Activated CD8-positive, alpha-beta T cell treated with anti-CD3 and anti-CD28 coated beads, Interleukin-2, amount 10 ng/mL, durations not matched to agents 7 days and 5 days (primary cell): ENCODE measurements around the gene CTTNBP2NL. TPM values are rescaled to one million over a fixed set of nuclear protein-coding genes. Genes with fewer than 3 reads are reported as not detected.
A peak's percentile ranks its signal among the peaks of the same experiment; 100 is the strongest.

ENCODE experiments used
- ATAC-seq: fragments of 150-1000 bp; cut with Tn5 transposase; one replicate; pipeline ENCODE4 v1.10.0; 2021; ENCODE audit warnings: moderate library complexity
- CTCF ChIA-PET: fragments of 350-600 bp; sonication (Branson Sonifier 250); formaldehyde crosslinking; loops from one replicate; lab custom pipeline; 2021; ENCODE audit warnings: antibody characterized with exemption; lab: Charles Lee
- POLR2A ChIA-PET: fragments of 350-600 bp; sonication (Branson Sonifier 250); formaldehyde crosslinking; loops from one replicate; lab custom pipeline; 2021; ENCODE audit warnings: antibody characterized with exemption; lab: Charles Lee
- DNase-seq: peaks from one replicate; pipeline ENCODE4 v3.0.0-alpha.2; 2020
- H3K27ac Mint-ChIP-seq: one replicate; pipeline ENCODE4 v1.8.0; 2021; ENCODE audit warnings: mild to moderate bottlenecking, mixed read lengths
- H3K27me3 Mint-ChIP-seq: one replicate; pipeline ENCODE4 v1.8.0; 2021; ENCODE audit warnings: low read depth, mixed read lengths
- H3K36me3 Mint-ChIP-seq: one replicate; pipeline ENCODE4 v1.8.0; 2021; ENCODE audit warnings: low read depth, mixed read lengths
- H3K4me1 Mint-ChIP-seq: one replicate; pipeline ENCODE4 v1.8.0; 2021; ENCODE audit warnings: low read depth, mixed read lengths
- H3K4me3 Mint-ChIP-seq: one replicate; pipeline ENCODE4 v1.8.0; 2021; ENCODE audit warnings: mild to moderate bottlenecking, mixed read lengths
- H3K9me3 Mint-ChIP-seq: one replicate; pipeline ENCODE4 v1.8.0; 2022; ENCODE audit warnings: mixed read lengths; ENCODE audit not compliant: insufficient read depth
- total RNA-seq, 2 experiments: library from RNA; stranded (reverse); gene quantifications; one replicate each; pipeline ENCODE4 v1.2.3, GENCODE V29; 2021

Gene CTTNBP2NL
- total RNA-seq, 2 experiments from 2014 or later: 0.53 to 0.57 TPM

- DNase-seq (peak; percentile 86), ATAC-seq (peak; percentile 100)
- H3K27ac Mint-ChIP-seq: no peak overlapping the region
- no peak overlapping the region for H3K4me3 Mint-ChIP-seq
- H3K27me3 Mint-ChIP-seq: peaks cover 34% of the 10 kb centered on the region
- CTCF ChIA-PET: interaction anchor here (0.6 to 4.5 kb wide), 14 partner anchors 9 to 603 kb away, joined by 3 to 43 read pairs (median 4); no protein-coding TSS in a partner anchor
- no peaks in the 10 kb centered on the region for H3K9me3 Mint-ChIP-seq
- H3K36me3 Mint-ChIP-seq: no peaks in the 10 kb centered on the region
- peaks cover 4% of the 10 kb centered on the region for H3K4me1 Mint-ChIP-seq
- POLR2A ChIA-PET: no interaction called here
Measured at GRCh38 chr1:112369392-112370285, 26.4 kb upstream of the CTTNBP2NL start.

GRCh38 chr1:112370996-112371395, 25.0 kb upstream of the CTTNBP2NL start:
- ATAC-seq (no peak), DNase-seq (no peak)
- Mint-ChIP-seq H3K36me3 (no peaks in the 10 kb centered on the region), H3K4me1 (peaks cover 4% of the 10 kb centered on the region), H3K27ac (no peak overlapping the region), H3K27me3 (peaks cover 39% of the 10 kb centered on the region), H3K4me3 (no peak overlapping the region), H3K9me3 (no peaks in the 10 kb centered on the region)
- ChIA-PET POLR2A (no interaction called here), CTCF (interaction anchor here (0.9 to 4.5 kb wide), 8 partner anchors 10 to 95 kb away, joined by 3 to 43 read pairs (median 5); no protein-coding TSS in a partner anchor)

- H3K36me3 Mint-ChIP-seq: no peaks in the 10 kb centered on the region
- H3K4me1 Mint-ChIP-seq: peaks cover 4% of the 10 kb centered on the region
- no peak overlapping the region for H3K4me3 Mint-ChIP-seq
- H3K9me3 Mint-ChIP-seq: no peaks in the 10 kb centered on the region
- DNase-seq (no peak), ATAC-seq (no peak)
- H3K27ac Mint-ChIP-seq: no peak overlapping the region
- H3K27me3 Mint-ChIP-seq: peaks cover 45% of the 10 kb centered on the region
- ChIA-PET POLR2A (no interaction called here), CTCF (interaction anchor here (0.9 to 4.5 kb wide), 4 partner anchors 10 to 73 kb away, joined by 3 to 43 read pairs (median 10); no protein-coding TSS in a partner anchor)
Measured at GRCh38 chr1:112371775-112372174, 24.2 kb upstream of the CTTNBP2NL start.

- Mint-ChIP-seq H3K9me3 (no peaks in the 10 kb centered on the region), H3K36me3 (no peaks in the 10 kb centered on the region), H3K4me3 (no peak overlapping the region), H3K4me1 (peaks cover 4% of the 10 kb centered on the region), H3K27me3 (peaks cover 47% of the 10 kb centered on the region), H3K27ac (no peak overlapping the region)
- CTCF ChIA-PET: interaction anchor here (1.1 kb wide), 1 partner anchor 135 kb away, joined by 3 read pairs; the partner anchor contains the start of gene WNT2B
- DNase-seq (no peak), ATAC-seq (no peak)
- POLR2A ChIA-PET: no interaction called here
Measured at GRCh38 chr1:112373806-112374205, 22.2 kb upstream of the CTTNBP2NL start.

- Mint-ChIP-seq H3K4me3 (no peak overlapping the region), H3K27me3 (peaks cover 46% of the 10 kb centered on the region), H3K4me1 (no peaks in the 10 kb centered on the region), H3K36me3 (no peaks in the 10 kb centered on the region), H3K27ac (no peak overlapping the region), H3K9me3 (no peaks in the 10 kb centered on the region)
- POLR2A ChIA-PET: no interaction called here
- DNase-seq: no peak
- CTCF ChIA-PET: no interaction called here
- ATAC-seq: no peak
Measured at GRCh38 chr1:112375701-112376100, 20.3 kb upstream of the CTTNBP2NL start.

GRCh38 chr1:112380356-112380755, 15.7 kb upstream of the CTTNBP2NL start:
- no peaks in the 10 kb centered on the region for H3K36me3 Mint-ChIP-seq
- no peaks in the 10 kb centered on the region for H3K9me3 Mint-ChIP-seq
- ChIA-PET POLR2A (no interaction called here), CTCF (interaction anchor here (0.7 to 3.5 kb wide), 5 partner anchors 11 to 234 kb away, joined by 3 to 18 read pairs (median 4); no protein-coding TSS in a partner anchor)
- H3K27ac Mint-ChIP-seq: no peak overlapping the region
- ATAC-seq (no peak), DNase-seq (no peak)
- no peak overlapping the region for H3K4me3 Mint-ChIP-seq
- no peaks in the 10 kb centered on the region for H3K4me1 Mint-ChIP-seq
- peaks cover 42% of the 10 kb centered on the region for H3K27me3 Mint-ChIP-seq

- DNase-seq: no peak
- no peak for ATAC-seq
- Mint-ChIP-seq H3K27me3 (peaks cover 37% of the 10 kb centered on the region), H3K4me1 (no peaks in the 10 kb centered on the region), H3K4me3 (no peak overlapping the region), H3K27ac (no peak overlapping the region), H3K9me3 (no peaks in the 10 kb centered on the region), H3K36me3 (no peaks in the 10 kb centered on the region)
- ChIA-PET CTCF (interaction anchor here (1.1 to 3.5 kb wide), 6 partner anchors 10 to 334 kb away, joined by 3 to 18 read pairs (median 4); partner anchors contain the start of gene PPM1J), POLR2A (no interaction called here)
Measured at GRCh38 chr1:112381324-112382076, 14.5 kb upstream of the CTTNBP2NL start.

- no peak for ATAC-seq
- ChIA-PET CTCF (no interaction called here), POLR2A (no interaction called here)
Measured at GRCh38 chr1:112383759-112384370, 12.1 kb upstream of the CTTNBP2NL start.

GRCh38 chr1:112386024-112386723, 9.8 kb upstream of the CTTNBP2NL start:
- ATAC-seq: no peak
- Mint-ChIP-seq H3K36me3 (no peaks in the 10 kb centered on the region), H3K27ac (no peak overlapping the region), H3K4me1 (peaks cover 6% of the 10 kb centered on the region), H3K4me3 (no peak overlapping the region), H3K27me3 (peaks cover 29% of the 10 kb centered on the region), H3K9me3 (no peaks in the 10 kb centered on the region)
- DNase-seq: no peak
- ChIA-PET POLR2A (no interaction called here), CTCF (no interaction called here)

More at GRCh38 chr1:112383759-112384370, 12.1 kb upstream of the CTTNBP2NL start:
- Mint-ChIP-seq H3K4me3 (no peak overlapping the region), H3K27me3 (peaks cover 30% of the 10 kb centered on the region), H3K36me3 (no peaks in the 10 kb centered on the region), H3K4me1 (no peaks in the 10 kb centered on the region), H3K27ac (no peak overlapping the region), H3K9me3 (no peaks in the 10 kb centered on the region)
- no peak for DNase-seq

GRCh38 chr1:112386731-112387346, 9.2 kb upstream of the CTTNBP2NL start:
- Mint-ChIP-seq H3K9me3 (no peaks in the 10 kb centered on the region), H3K4me3 (no peak overlapping the region), H3K27ac (no peak overlapping the region), H3K27me3 (peaks cover 27% of the 10 kb centered on the region), H3K36me3 (no peaks in the 10 kb centered on the region), H3K4me1 (peaks cover 10% of the 10 kb centered on the region)
- ATAC-seq (no peak), DNase-seq (no peak)
- ChIA-PET CTCF (no interaction called here), POLR2A (no interaction called here)
